T-helper 2 cell treated with Interferon-gamma antibody and Interleukin-4, amounts not matched to agents 100 ng/mL and 5 ng/mL, for 36 hours (primary cell): Measurements from ENCODE around the gene KDELR1. TPM values are rescaled to one million over a fixed set of nuclear protein-coding genes. Genes with fewer than 3 reads are reported as not detected.

Source experiments
- intact Hi-C: fragments of 100-400 bp; cut with micrococcal nuclease; formaldehyde crosslinking; loops from one replicate; pipeline ENCODE4 v1.15.1; 2023
- total RNA-seq: library from RNA; stranded (reverse); gene quantifications from 2 replicates; pipeline ENCODE4 v1.2.3, GENCODE V29; 2022

KDELR1 gene
- total RNA-seq, 1 donor from 2014 or later, result 73.3 TPM

- intact Hi-C loops, result loop anchor here (1.0 to 10.0 kb wide), 4 partner anchors 34 to 97 kb away; partner anchors contain the start of genes CYTH2, GRWD1 and SYNGR4
Measured at GRCh38 chr19:48398102-48398374, 6.7 kb upstream of the KDELR1 start.

DNA sequence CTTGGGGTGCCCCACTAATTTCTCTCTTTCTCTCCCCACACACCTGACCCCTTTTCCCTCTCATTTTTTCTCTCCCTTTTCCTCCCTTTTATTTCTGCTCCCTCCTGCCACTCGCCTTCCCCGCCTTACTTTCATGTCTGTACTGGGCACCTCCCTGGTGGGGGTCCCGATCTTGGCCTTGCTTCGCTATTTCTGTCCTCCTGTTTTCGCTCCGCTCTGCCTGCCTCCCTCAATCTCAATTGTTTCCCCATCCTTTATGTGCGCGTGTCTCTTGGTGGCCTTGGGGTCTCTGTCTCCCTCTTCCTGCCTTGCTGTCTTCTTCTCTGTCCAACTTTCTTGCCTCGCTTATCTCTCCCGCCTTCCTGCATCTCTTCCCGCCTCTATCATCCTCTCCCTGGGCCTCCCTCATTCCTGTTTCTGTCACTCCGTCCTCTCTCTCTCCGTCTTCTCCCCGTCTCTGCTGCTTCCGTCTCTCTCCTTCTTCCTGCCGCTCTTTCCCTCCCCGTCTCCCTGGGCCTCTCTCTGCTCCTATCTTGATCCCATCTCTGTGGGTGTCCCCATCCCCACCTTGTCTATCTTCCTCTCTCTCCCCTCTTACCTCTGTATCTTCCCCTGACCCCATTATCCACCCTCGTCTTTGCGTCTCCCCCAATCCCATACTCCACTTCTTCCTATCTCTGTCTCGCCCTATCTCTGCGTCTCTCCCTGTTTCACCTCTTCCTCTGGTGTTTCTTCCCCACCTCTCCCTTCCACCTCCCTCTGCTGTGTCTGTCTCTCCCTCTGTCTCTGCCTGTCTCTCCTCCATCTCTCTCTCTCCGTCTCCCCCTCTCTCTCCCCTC, 6.1 kb upstream of the KDELR1 start:
- intact Hi-C loops, result loop anchor here (1.0 to 10.0 kb wide), 4 partner anchors 33 to 97 kb away; partner anchors contain the start of genes CYTH2, GRWD1 and SYNGR4

DNA sequence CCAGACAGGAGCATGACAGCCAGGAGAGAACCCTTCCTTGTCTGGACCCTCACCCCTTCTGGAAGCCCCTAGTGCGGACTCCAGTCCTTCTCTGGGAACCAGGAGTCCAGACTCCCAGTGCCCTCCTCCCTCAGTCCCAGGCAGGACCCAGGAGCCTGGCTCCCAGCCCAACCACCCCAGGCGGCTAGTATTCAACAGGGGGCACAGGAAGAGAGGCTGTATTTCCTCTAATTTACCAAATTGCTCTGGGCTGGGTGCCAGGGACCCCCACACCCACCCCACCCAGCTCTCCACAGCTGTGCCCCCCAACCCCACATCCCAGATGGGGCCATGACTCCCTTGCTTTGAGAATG, 5.4 kb upstream of the KDELR1 start:
- intact Hi-C loops, result loop anchor here (10.0 kb wide), 2 partner anchors 48 to 98 kb away; partner anchors contain the start of gene GRWD1

GRCh38 chr19:48396016-48396823, 4.9 kb upstream of the KDELR1 start:
- intact Hi-C loops, result loop anchor here (10.0 kb wide), 2 partner anchors 49 to 99 kb away; partner anchors contain the start of gene GRWD1

DNA sequence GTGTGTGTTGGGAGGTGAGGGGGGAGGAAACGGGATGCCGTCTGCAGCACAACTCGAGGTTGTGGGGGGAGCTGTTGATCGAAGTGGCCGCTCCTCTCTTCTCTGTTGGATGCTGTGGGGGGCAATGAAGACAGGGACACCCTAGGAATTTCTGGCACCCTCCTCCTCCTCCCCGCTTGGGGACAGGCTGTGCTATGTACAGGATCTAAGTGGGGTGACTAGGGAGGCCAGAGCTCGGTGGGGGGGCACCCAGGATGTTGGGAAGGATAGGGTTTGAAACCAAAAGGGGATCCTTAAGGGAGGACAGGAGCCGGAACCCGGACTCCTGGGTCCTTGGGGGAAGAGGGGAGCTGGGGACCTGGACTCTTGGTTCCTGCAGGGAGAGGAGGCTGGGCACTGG, 4.1 kb upstream of the KDELR1 start:
- intact Hi-C loops, result loop anchor here (10.0 kb wide), 2 partner anchors 49 to 99 kb away; partner anchors contain the start of gene GRWD1

- intact Hi-C loops, result loop anchor here (10.0 kb wide), 2 partner anchors 50 to 100 kb away; partner anchors contain the start of gene GRWD1
Measured at GRCh38 chr19:48395170-48395455, 3.8 kb upstream of the KDELR1 start.

DNA sequence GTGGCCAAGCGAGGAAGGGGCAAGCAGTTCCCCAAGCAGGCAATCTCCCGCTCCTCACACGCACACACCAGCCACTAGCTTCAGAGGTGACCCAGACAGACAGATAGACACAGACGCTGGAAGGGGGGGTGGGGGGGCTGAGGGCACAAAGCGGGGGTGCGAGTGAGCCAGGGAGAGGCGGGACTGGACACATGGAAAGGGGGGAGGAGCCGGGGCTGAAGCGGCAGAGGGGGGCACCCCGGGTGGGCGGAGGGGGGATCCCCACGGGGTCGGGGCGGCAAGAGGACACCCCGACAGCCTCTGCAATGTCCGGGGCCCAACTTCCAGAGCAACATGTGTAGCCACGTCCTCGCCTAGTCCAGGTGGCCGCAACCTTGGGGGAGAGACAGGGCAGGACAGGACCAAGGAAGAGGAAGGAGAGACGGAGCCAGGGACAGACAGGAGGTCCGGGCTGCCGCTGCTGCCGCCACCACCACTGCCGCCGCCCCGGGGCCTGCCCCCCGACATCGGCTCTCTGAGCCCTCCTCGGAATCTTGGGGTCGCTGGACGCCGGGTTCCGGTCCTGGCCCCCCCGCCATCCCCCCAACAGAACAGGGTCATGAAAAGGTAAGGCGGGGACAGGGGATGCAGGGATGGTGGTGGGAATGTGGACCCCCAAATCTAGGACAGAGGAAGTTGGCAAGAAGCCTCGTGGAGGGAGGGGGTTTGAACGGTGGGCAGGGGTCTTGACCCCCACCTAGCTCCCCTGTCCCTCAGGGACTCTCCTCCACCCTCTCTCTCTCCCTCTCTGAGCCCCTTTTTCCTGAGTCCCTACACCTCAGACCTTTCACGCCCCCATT, 3.2 kb upstream of the KDELR1 start:
- intact Hi-C loops, result loop anchor here (5.0 to 10.0 kb wide), 3 partner anchors 50 to 100 kb away; partner anchors contain the start of gene GRWD1

DNA sequence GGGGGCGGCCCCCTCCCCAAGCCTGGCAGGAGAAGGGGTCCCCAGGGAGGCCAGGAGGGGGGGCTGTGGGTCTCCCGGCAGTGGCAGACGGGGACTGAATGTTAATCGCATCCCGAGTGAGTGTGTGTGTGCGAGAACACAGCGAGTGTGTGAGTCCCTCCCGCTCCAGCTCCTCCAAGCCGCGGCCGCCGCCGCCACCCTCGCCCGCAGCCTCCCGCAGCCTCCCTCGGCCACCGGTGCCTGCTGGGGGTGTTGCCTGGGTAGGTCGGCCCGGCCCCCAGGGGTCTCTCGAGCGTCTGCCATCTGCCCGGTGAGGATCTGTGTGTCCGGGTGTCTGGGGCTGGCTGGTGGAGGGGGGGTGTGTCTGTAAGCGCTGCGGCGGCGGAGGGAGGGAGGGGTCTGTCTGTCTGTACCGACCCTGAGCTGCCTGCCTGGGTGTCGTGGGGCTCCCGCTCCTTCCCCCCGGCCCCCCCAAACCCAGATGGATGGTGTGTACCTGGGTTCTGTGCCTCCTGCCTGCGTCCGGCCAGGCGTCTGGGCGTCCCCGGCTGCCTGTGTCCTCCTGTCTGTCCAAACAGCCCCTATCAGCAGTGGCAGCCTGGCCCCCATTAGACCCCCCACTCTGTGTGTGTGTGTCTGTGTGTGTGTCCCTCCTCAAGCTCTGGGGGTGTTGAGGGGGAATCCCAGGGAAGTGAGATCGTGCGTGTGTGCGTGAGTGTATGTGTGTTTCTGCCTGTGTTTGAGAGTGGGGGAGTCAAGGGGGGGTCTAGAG, 2.4 kb upstream of the KDELR1 start, which contains the start of gene GRIN2D:
Gene GRIN2D, plus strand, starts transcription at position 110 of the 772 bp plus-strand sequence. CDS start 4,725 bp downstream, outside the sequence.
- intact Hi-C loops, result loop anchor here (5.0 to 10.0 kb wide), 3 partner anchors 51 to 101 kb away; partner anchors contain the start of gene GRWD1

GRCh38 chr19:48392860-48393558, 1.7 kb upstream of the KDELR1 start:
- intact Hi-C loops, result loop anchor here (5.0 to 10.0 kb wide), 3 partner anchors 52 to 102 kb away; partner anchors contain the start of gene GRWD1

DNA sequence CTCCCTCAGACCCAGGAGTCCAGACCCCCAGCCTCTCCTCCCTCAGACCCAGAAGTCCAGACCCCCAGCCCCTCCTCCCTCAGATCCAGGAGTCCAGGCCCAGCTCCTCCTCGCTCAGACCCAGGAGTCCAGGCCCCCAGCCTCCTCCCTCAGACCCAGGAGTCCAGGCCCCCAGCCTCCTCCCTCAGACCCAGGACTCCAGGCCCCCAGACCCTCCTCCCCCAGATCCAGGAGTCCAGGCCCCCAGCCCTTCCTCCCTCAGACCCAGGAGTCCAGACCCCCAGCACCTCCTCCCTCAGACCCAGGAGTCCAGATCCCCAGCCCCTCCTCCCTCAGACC, 624 bp upstream of the KDELR1 start:
- intact Hi-C loops, result loop anchor here (5.0 to 10.0 kb wide), 3 partner anchors 53 to 103 kb away; partner anchors contain the start of gene GRWD1

DNA sequence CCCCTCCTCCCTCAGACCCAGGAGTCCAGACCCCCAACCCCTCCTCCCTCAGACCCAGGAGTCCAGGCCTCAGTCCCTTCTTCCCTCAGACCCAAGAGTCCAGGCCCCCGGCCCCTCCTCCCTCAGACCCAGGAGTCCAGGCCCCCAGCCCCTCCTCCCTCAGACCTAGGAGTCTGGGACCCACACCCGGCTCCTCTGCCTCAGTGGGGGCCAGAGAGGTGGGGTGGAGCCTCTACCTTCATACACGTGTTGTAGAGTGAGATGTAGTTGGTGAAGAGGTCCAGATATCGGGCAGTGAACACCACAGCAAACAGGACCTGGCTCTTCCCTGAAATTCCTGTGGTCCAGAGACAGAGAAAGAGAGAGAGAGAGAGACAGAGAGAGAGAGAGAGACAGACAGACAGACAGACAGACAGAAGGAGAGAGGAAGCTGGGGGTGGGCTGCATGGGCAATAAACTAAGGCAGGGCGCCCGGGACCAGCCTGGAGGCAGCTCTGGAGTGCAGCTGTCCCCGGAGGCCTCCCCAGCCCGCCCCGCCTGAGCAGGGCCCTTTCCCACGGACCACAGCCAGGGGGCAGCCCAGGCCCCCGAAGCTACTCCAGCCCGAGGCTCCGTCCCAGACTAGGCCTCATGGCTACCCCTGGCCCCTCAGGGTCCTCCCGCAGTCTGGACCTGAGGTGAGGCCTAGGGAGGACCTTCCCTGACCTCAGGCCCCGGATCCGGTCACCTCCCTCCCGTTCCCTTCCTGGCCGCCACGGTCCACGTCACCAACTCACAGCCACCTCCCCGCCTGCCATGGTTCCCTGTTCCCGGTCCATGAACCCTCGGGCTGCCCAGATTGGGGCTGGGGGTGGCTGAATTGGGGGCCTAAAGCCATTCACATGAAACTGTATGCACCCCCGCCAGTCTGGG, 907 bp downstream of the KDELR1 start:
- intact Hi-C loops, result loop anchor here (2.0 to 10.0 kb wide), 4 partner anchors 54 to 104 kb away; partner anchors contain the start of genes CYTH2 and GRWD1

GRCh38 chr19:48386981-48387380, 4.4 kb downstream of the KDELR1 start:
- intact Hi-C loops, result no loop called here

- intact Hi-C loops, result no loop called here
Measured at GRCh38 chr19:48385461-48386087, 5.8 kb downstream of the KDELR1 start.

GRCh38 chr19:48382286-48382685, 9.1 kb downstream of the KDELR1 start:
- intact Hi-C loops, result no loop called here

DNA sequence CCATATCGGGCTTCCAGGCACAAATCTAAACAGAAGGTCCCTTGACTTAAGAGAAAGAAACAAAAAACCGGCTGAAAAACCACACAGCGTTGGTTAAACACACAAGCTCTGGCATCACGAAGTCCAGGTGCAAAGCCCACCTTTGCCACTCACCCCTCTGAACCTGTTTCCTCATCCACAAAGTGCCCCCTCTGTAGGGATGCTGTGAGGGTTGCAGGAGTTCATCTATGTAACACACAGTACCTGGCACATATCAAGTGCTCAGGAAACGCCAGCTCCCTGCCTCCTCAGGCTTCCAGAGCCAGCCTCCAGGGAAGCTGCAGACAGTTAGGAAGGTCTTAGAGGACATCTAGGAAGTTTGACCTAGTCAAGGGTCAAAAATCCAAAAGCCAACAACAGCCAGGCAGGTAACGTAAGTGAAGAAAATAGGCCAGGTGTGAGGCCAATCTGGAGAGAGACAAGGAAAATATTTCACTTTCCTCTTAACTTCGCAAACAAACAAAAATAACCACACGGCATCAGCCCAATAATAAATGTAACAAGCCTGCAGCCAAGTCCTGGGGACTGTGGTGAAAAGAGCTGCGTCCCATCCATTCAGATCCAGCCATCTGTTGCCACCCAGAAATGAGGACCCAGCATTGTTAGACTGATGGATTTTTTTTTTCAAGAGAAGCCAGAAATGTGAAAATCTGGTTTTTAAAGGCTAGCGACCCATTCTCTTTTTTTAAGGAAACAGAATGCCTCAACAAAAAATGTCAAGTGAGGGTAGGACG, 10.0 kb downstream of the KDELR1 start:
- intact Hi-C loops, result no loop called here

GRCh38 chr19:48379058-48379457, 12.3 kb downstream of the KDELR1 start:
- intact Hi-C loops, result no loop called here

DNA sequence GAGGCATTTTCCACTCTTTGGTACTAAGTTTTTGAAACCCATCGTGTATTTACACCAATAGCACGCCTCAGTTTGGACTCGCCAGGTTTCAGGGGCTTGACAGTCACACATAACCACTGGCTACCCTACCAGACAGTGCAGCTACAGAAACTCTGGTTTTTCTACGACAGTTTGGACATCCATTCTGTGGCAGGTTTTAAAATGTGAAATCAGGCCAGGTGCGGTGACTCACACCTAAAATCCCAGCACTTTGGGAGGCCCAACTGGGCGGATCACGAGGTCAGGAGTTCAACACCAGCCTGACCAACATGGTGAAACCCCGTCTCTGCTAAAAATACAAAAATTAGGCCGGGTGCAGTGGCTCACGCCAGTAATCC, 13.2 kb downstream of the KDELR1 start:
- intact Hi-C loops, result no loop called here
